Measurements from ENCODE around the gene ATF6B.

Gene ATF6B

DNA sequence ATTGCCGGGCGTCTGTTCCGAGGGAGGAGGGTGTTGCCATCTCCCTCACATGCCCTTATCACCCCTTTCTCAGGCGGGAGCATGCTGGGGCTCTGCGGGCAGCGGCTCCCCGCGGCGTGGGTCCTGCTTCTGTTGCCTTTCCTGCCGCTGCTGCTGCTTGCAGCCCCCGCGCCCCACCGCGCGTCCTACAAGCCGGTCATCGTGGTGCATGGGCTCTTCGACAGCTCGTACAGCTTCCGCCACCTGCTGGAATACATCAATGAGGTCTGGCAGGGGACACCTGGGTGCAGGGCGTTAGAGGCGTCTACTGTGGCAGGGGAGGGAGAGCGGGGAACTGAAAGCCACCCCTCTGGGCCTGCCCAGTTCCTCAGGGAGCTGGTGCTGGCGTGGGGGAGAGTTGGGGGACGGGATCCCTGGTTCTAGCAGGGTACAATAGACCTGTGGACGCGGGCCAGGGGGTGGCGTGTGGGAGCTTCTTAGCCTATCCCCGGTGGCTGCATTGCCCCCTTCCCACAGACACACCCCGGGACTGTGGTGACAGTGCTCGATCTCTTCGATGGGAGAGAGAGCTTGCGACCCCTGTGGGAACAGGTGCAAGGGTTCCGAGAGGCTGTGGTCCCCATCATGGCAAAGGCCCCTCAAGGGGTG lies 26.6 kb upstream of the ATF6B start:
- 3% methylated on average over 27 of the region's 34 CpGs for WGBS (ENCODE audit: insufficient coverage)
- H3K4me3 ChIP-seq (ENCODE audit: control insufficient read depth in 1 of 7, extremely low read depth in 1 of 7, insufficient read depth in 4 of 7, low read depth in 2 of 7, low read length in 6 of 7) = peak overlapping the region; percentile 53 to 96 (median 85)
- POLR2A ChIA-PET = interaction anchor here (0.8 to 1.1 kb wide), 2 partner anchors 36 to 38 kb away, joined by 3 to 4 read pairs; partner anchors contain the start of genes GPSM3 and PBX2
- H3K36me3 ChIP-seq (ENCODE audit: control insufficient read depth in 4 of 4, insufficient read depth in 4 of 4, low read length in 3 of 4) = peaks cover 5 to 31% (median 19%) of the 10 kb centered on the region in 4 experiments
- CTCF ChIA-PET = interaction anchor here (1.1 to 1.3 kb wide), 5 partner anchors 11 to 37 kb away, joined by 3 to 18 read pairs (median 8); partner anchors contain the start of genes EGFL8 and FKBPL
- peak; percentile 77 to 90 (median 85) for DNase-seq
- no peaks in the 10 kb centered on the region for H3K9me3 ChIP-seq (ENCODE audit: control extremely low read depth in 1 of 5, control insufficient read depth in 4 of 5, insufficient read depth in 2 of 5, low read depth in 1 of 5, low read length in 4 of 5)
- peaks cover 0 to 15% (median 10%) of the 10 kb centered on the region in 5 experiments for H3K27me3 ChIP-seq (replicated peaks in 2 of 5; ENCODE audit: control insufficient read depth in 4 of 5, insufficient read depth in 5 of 5, low read length in 4 of 5)
- peaks cover 0 to 47% (median 34%) of the 10 kb centered on the region in 4 experiments for H3K4me1 ChIP-seq (ENCODE audit: control extremely low read depth in 1 of 4, control insufficient read depth in 4 of 4, insufficient read depth in 4 of 4, low read length in 3 of 4)
- H3K27ac ChIP-seq (ENCODE audit: insufficient read depth in 1 of 2, low read depth in 1 of 2, low read length in 2 of 2, poor library complexity in 1 of 2, severe bottlenecking in 2 of 2) = peak overlapping the region; percentile 86 to 88

- H3K27me3 ChIP-seq (replicated peaks in 2 of 5; ENCODE audit: control insufficient read depth in 4 of 5, insufficient read depth in 5 of 5, low read length in 4 of 5) = peaks cover 0 to 21% (median 12%) of the 10 kb centered on the region in 5 experiments
- H3K27ac ChIP-seq (ENCODE audit: insufficient read depth in 1 of 2, low read depth in 1 of 2, low read length in 2 of 2, poor library complexity in 1 of 2, severe bottlenecking in 2 of 2) = peak within 1 kb of the TSS; percentile 86 to 88
- peaks cover 0 to 51% (median 36%) of the 10 kb centered on the region in 4 experiments for H3K4me1 ChIP-seq (ENCODE audit: control extremely low read depth in 1 of 4, control insufficient read depth in 4 of 4, insufficient read depth in 4 of 4, low read length in 3 of 4)
- peak within 1 kb of the TSS; percentile 53 to 96 (median 85) for H3K4me3 ChIP-seq (ENCODE audit: control insufficient read depth in 1 of 7, extremely low read depth in 1 of 7, insufficient read depth in 4 of 7, low read depth in 2 of 7, low read length in 6 of 7)
- CTCF ChIA-PET = interaction anchor here (0.6 to 3.0 kb wide), 8 partner anchors 11 to 39 kb away, joined by 3 to 18 read pairs (median 6); partner anchors contain the start of genes EGFL8, FKBPL and GPSM3
- 2% methylated on average over 34 of the region's 52 CpGs for WGBS (ENCODE audit: insufficient coverage)
- peak; percentile 93 to 97 (median 97) for DNase-seq
- POLR2A ChIA-PET = interaction anchor here (0.8 to 1.1 kb wide), 2 partner anchors 36 to 39 kb away, joined by 3 to 4 read pairs; partner anchors contain the start of genes GPSM3 and PBX2
- H3K9me3 ChIP-seq (ENCODE audit: control extremely low read depth in 1 of 5, control insufficient read depth in 4 of 5, insufficient read depth in 2 of 5, low read depth in 1 of 5, low read length in 4 of 5) = no peaks in the 10 kb centered on the region
- peaks cover 5 to 28% (median 18%) of the 10 kb centered on the region in 4 experiments for H3K36me3 ChIP-seq (ENCODE audit: control insufficient read depth in 4 of 4, insufficient read depth in 4 of 4, low read length in 3 of 4)
Measured at GRCh38 chr6:32153564-32154513, 25.8 kb upstream of the ATF6B start, which contains the start of gene PPT2. PPT2 (plus strand) TSS chr6:32154141; CDS start chr6:32154595, 454 bp downstream.

DNA sequence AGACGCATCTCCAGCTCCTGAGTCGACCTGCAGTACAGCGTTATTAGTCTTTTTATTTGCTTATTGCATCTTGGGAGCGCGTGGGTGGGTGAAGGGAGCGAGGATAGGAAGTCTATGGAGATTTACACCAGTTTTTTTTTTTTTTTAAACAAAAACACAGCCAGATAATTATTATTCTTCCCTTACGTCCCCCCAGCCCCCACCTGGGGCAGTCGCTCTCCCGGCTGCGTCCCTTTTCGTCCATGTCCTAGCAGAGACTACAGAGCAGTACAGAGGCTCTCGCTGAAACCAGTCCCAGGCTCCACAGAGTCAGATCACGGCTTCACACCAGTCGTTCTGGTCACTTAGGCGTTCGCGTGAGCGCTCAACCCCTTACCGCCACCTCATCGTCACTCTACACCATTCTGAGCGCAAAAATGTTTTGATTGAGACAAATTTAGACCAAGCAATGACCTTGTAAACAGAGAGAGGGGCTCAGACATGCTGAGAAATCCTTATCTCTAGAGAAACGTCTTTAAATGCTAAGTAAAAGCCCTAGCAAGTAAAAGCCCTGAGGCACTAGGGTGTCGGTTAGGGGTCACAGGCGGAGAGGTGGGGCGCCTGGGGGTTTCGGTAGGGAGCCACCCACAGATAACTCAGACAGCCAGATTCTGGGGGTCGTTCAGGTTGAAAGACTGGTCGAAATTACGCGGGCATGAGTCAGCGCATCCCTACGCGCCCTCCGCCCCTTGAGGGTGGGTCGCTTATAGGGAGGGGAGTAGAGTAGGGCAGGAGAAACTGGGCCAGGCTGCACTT lies 24.9 kb upstream of the ATF6B start:
- Histone ChIP-seq H3K36me3 (ENCODE audit: control insufficient read depth in 4 of 4, insufficient read depth in 4 of 4, low read length in 3 of 4) (peaks cover 5 to 20% (median 12%) of the 10 kb centered on the region in 4 experiments), H3K27ac (ENCODE audit: insufficient read depth in 1 of 2, low read depth in 1 of 2, low read length in 2 of 2, poor library complexity in 1 of 2, severe bottlenecking in 2 of 2) (peak overlapping the region in 1 of 2 experiments; percentile 86), H3K9me3 (ENCODE audit: control extremely low read depth in 1 of 5, control insufficient read depth in 4 of 5, insufficient read depth in 2 of 5, low read depth in 1 of 5, low read length in 4 of 5) (no peaks in the 10 kb centered on the region), H3K4me1 (ENCODE audit: control extremely low read depth in 1 of 4, control insufficient read depth in 4 of 4, insufficient read depth in 4 of 4, low read length in 3 of 4) (peaks cover 0 to 58% (median 40%) of the 10 kb centered on the region in 4 experiments), H3K27me3 (replicated peaks in 2 of 5; ENCODE audit: control insufficient read depth in 4 of 5, insufficient read depth in 5 of 5, low read length in 4 of 5) (peaks cover 0 to 23% (median 17%) of the 10 kb centered on the region in 5 experiments), H3K4me3 (ENCODE audit: control insufficient read depth in 1 of 7, extremely low read depth in 1 of 7, insufficient read depth in 4 of 7, low read depth in 2 of 7, low read length in 6 of 7) (peak overlapping the region in 6 of 7 experiments; percentile 74 to 96 (median 88))
- WGBS (ENCODE audit: insufficient coverage) = 92% methylated on average over 15 of the region's 35 CpGs
- CTCF ChIA-PET = interaction anchor here (0.6 to 3.0 kb wide), 6 partner anchors 16 to 43 kb away, joined by 3 to 13 read pairs (median 3); partner anchors contain the start of genes FKBPL and GPSM3
- peak in 2 of 3 donors; percentile 61 to 71 for DNase-seq
- POLR2A ChIA-PET = no interaction called here

DNA sequence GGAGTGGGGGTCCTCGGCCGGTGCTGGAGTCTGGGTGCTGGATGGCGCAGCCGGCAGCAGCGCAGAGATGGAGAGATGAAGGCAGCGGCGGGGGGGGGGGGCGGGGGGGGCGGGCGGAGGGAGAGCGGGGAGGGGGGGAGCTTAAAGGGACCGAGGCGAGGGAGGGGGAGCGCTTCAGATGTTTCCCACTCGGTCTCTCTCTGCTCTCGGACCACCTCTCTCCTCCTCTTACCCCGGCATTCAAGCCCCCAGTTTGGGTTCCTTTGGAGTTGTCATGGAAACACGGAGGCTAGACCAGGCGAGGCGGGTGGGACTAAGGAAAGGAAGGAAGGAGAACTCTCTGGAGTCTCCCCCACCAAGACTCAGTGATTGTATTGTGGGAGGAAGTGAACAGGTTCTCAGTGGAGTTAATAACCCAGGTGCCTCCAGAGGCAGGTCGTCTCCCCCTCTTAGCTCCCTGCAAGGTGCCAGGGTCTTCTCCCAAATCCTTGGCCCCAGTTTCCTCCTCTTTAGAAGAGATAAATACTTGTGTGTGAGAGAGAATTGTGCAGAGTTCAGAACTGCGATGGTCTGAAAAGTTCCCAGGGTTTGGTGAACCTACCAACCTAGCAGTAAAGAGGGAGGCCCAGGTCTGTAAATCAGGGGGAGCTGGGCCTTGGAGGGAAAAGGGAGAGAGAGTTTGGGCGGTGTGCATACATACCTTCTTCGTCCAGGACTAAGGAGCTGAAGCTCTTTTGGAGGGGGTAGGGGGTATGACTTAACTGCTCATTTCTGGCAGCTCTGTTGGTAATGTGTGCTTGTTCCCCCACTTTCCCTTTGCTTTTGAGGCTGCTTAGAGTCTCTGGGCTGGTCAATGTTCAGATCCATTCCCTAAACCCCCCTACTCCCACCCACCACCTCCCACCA lies 24.1 kb upstream of the ATF6B start, which contains the start of gene PRRT1:
Gene PRRT1, minus strand, starts transcription at position 77 of the 906 bp plus-strand sequence. CDS start 112 bp downstream, outside the sequence.
- peaks cover 0 to 27% (median 22%) of the 10 kb centered on the region in 5 experiments for H3K27me3 ChIP-seq (replicated peaks in 2 of 5; ENCODE audit: control insufficient read depth in 4 of 5, insufficient read depth in 5 of 5, low read length in 4 of 5)
- no peaks in the 10 kb centered on the region for H3K9me3 ChIP-seq (ENCODE audit: control extremely low read depth in 1 of 5, control insufficient read depth in 4 of 5, insufficient read depth in 2 of 5, low read depth in 1 of 5, low read length in 4 of 5)
- peak within 1 kb of the TSS in 3 of 7 experiments; percentile 6 to 81 (median 8) for H3K4me3 ChIP-seq (ENCODE audit: control insufficient read depth in 1 of 7, extremely low read depth in 1 of 7, insufficient read depth in 4 of 7, low read depth in 2 of 7, low read length in 6 of 7)
- no peak for DNase-seq
- peaks cover 0 to 60% (median 42%) of the 10 kb centered on the region in 4 experiments for H3K4me1 ChIP-seq (ENCODE audit: control extremely low read depth in 1 of 4, control insufficient read depth in 4 of 4, insufficient read depth in 4 of 4, low read length in 3 of 4)
- ChIA-PET CTCF (interaction anchor here (0.7 to 3.0 kb wide), 5 partner anchors 16 to 44 kb away, joined by 3 to 13 read pairs (median 3); partner anchors contain the start of gene FKBPL), POLR2A (no interaction called here)
- H3K27ac ChIP-seq (ENCODE audit: insufficient read depth in 1 of 2, low read depth in 1 of 2, low read length in 2 of 2, poor library complexity in 1 of 2, severe bottlenecking in 2 of 2) = peak within 1 kb of the TSS in 1 of 2 experiments; percentile 86
- H3K36me3 ChIP-seq (ENCODE audit: control insufficient read depth in 4 of 4, insufficient read depth in 4 of 4, low read length in 3 of 4) = peaks cover 2 to 12% (median 5%) of the 10 kb centered on the region in 4 experiments
- 33% methylated on average over 1 of the region's 24 CpGs for WGBS (ENCODE audit: insufficient coverage)

GRCh38 chr6:32151181-32151862 lies 23.3 kb upstream of the ATF6B start:
- DNase-seq = no peak
- no peaks in the 10 kb centered on the region for H3K9me3 ChIP-seq (ENCODE audit: control extremely low read depth in 1 of 5, control insufficient read depth in 4 of 5, insufficient read depth in 2 of 5, low read depth in 1 of 5, low read length in 4 of 5)
- no peak overlapping the region for H3K27ac ChIP-seq (ENCODE audit: insufficient read depth in 1 of 2, low read depth in 1 of 2, low read length in 2 of 2, poor library complexity in 1 of 2, severe bottlenecking in 2 of 2)
- H3K4me3 ChIP-seq (ENCODE audit: control insufficient read depth in 1 of 7, extremely low read depth in 1 of 7, insufficient read depth in 4 of 7, low read depth in 2 of 7, low read length in 6 of 7) = peak overlapping the region in 2 of 7 experiments; percentile 8 to 19
- CTCF ChIA-PET = interaction anchor here (0.9 to 3.0 kb wide), 3 partner anchors 15 to 32 kb away, joined by 3 to 13 read pairs (median 3); partner anchors contain the start of gene FKBPL
- H3K4me1 ChIP-seq (ENCODE audit: control extremely low read depth in 1 of 4, control insufficient read depth in 4 of 4, insufficient read depth in 4 of 4, low read length in 3 of 4) = peaks cover 0 to 60% (median 42%) of the 10 kb centered on the region in 4 experiments
- peaks cover 6 to 28% (median 24%) of the 10 kb centered on the region in 5 experiments for H3K27me3 ChIP-seq (replicated peaks in 2 of 5; ENCODE audit: control insufficient read depth in 4 of 5, insufficient read depth in 5 of 5, low read length in 4 of 5)
- POLR2A ChIA-PET = interaction anchor here (0.8 kb wide), 1 partner anchor 34 kb away, joined by 3 read pairs; no protein-coding TSS in a partner anchor
- WGBS (ENCODE audit: insufficient coverage) = 71% methylated on average over 1 of the region's 8 CpGs
- peaks cover 1 to 7% (median 3%) of the 10 kb centered on the region in 4 experiments for H3K36me3 ChIP-seq (ENCODE audit: control insufficient read depth in 4 of 4, insufficient read depth in 4 of 4, low read length in 3 of 4)

All from common myeloid progenitor, CD34-positive (primary cell).